GM19025 (cell line): Measurements from ENCODE around the gene GMDS.

Experiments used
- ATAC-seq: cut with Tn5 transposase; IDR thresholded peaks from one replicate; pipeline ENCODE4 v1.9.1; 2021; ENCODE audit warnings: mild to moderate bottlenecking, low read depth, moderate library complexity; ENCODE audit not compliant: unreplicated experiment

The GMDS gene

GRCh38 chr6:1737463-1738311 is 507.7 kb downstream of the GMDS start:
- no peak for ATAC-seq

- ATAC-seq: no peak
Observed at GRCh38 chr6:1736346-1737105, 508.9 kb downstream of the GMDS start.

- no peak for ATAC-seq
Observed at GRCh38 chr6:1735239-1735803, 510.1 kb downstream of the GMDS start.

- no peak for ATAC-seq
Observed at GRCh38 chr6:1730882-1731281, 514.5 kb downstream of the GMDS start.

- no peak for ATAC-seq
Observed at GRCh38 chr6:1729750-1730140, 515.7 kb downstream of the GMDS start.

- ATAC-seq: no peak
Observed at GRCh38 chr6:1729133-1729749, 516.2 kb downstream of the GMDS start.

- ATAC-seq: no peak
Observed at GRCh38 chr6:1726341-1726768, 519.0 kb downstream of the GMDS start.

- ATAC-seq: no peak
Observed at GRCh38 chr6:1724616-1725015, 520.8 kb downstream of the GMDS start.

GRCh38 chr6:1724124-1724523 is 521.3 kb downstream of the GMDS start:
- ATAC-seq: no peak

GRCh38 chr6:1722801-1723200 is 522.6 kb downstream of the GMDS start:
- ATAC-seq: no peak

- ATAC-seq: no peak
Observed at GRCh38 chr6:1720620-1721322, 524.6 kb downstream of the GMDS start.

- no peak for ATAC-seq
Observed at GRCh38 chr6:1719922-1720321, 525.5 kb downstream of the GMDS start.

- no peak for ATAC-seq
Observed at GRCh38 chr6:1716868-1717267, 528.5 kb downstream of the GMDS start.

- no peak for ATAC-seq
Observed at GRCh38 chr6:1716396-1716795, 529.0 kb downstream of the GMDS start.

GRCh38 chr6:1715336-1715735 is 530.1 kb downstream of the GMDS start:
- ATAC-seq: no peak

- ATAC-seq: no peak
Observed at GRCh38 chr6:1714654-1715053, 530.8 kb downstream of the GMDS start.

GRCh38 chr6:1713016-1713600 is 532.3 kb downstream of the GMDS start:
- ATAC-seq: no peak

GRCh38 chr6:1712451-1712850 is 533.0 kb downstream of the GMDS start:
- no peak for ATAC-seq

GRCh38 chr6:1711136-1711535 is 534.3 kb downstream of the GMDS start:
- ATAC-seq: no peak

- no peak for ATAC-seq
Observed at GRCh38 chr6:1709234-1709641, 536.2 kb downstream of the GMDS start.
